ENCODE measurements around the gene METTL2B. TPM values are rescaled to one million over a fixed set of nuclear protein-coding genes. Genes with fewer than 3 reads are reported as not detected.

METTL2B gene
- total RNA-seq, 1 experiment from 2014 or later: 49.7 TPM

DNA sequence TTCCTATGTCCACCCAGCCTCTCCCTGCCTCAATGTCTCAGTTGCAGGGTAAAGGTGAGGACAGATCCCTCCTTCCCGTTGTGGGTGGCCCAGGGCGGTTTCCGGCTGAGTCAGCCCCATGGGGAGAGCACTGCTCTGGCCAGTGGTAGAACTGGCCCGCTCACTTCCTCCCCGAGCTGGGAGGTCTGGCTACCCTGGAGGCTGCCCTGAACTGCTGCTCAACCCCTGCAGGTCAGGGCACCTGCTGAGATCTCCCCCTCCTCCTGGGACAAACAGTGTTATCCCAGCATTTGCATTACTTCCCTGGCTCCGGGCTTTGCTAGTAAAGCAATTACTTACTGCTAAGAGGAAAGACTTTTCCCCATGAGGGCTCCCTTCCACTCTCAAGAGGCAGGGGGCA lies 45.3 kb upstream of the METTL2B start:
- no peaks in the 10 kb centered on the region for H3K27me3 Mint-ChIP-seq (ENCODE audit: insufficient read depth, unreplicated experiment)
- H3K36me3 Mint-ChIP-seq (ENCODE audit: insufficient read depth, unreplicated experiment): no peaks in the 10 kb centered on the region
- POLR2A ChIA-PET: no interaction called here
- TF ChIP-seq, protein P1, sequence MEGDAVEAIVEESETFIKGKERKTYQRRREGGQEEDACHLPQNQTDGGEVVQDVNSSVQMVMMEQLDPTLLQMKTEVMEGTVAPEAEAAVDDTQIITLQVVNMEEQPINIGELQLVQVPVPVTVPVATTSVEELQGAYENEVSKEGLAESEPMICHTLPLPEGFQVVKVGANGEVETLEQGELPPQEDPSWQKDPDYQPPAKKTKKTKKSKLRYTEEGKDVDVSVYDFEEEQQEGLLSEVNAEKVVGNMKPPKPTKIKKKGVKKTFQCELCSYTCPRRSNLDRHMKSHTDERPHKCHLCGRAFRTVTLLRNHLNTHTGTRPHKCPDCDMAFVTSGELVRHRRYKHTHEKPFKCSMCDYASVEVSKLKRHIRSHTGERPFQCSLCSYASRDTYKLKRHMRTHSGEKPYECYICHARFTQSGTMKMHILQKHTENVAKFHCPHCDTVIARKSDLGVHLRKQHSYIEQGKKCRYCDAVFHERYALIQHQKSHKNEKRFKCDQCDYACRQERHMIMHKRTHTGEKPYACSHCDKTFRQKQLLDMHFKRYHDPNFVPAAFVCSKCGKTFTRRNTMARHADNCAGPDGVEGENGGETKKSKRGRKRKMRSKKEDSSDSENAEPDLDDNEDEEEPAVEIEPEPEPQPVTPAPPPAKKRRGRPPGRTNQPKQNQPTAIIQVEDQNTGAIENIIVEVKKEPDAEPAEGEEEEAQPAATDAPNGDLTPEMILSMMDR (IDR thresholded peaks at IDR 0.05; ENCODE audit: unreplicated experiment): no peak
- no TSS peak for BruUV-seq (replicated peaks)
- peaks cover 11% of the 10 kb centered on the region for H3K4me1 Mint-ChIP-seq (ENCODE audit: insufficient read depth, unreplicated experiment)
- DNase-seq (ENCODE audit: unreplicated experiment): peak; percentile 20
- CTCF ChIA-PET: interaction anchor here (0.6 to 14.8 kb wide), 2 partner anchors 30 to 235 kb away, joined by 3 to 269 read pairs; no protein-coding TSS in a partner anchor
- H3K4me3 Mint-ChIP-seq (ENCODE audit: unreplicated experiment): no peak overlapping the region
- H3K9me3 Mint-ChIP-seq (ENCODE audit: unreplicated experiment): no peaks in the 10 kb centered on the region
- H3K27ac Mint-ChIP-seq (ENCODE audit: low read depth, unreplicated experiment): no peak overlapping the region
- intact Hi-C loops (cut with micrococcal nuclease): no loop called here

DNA sequence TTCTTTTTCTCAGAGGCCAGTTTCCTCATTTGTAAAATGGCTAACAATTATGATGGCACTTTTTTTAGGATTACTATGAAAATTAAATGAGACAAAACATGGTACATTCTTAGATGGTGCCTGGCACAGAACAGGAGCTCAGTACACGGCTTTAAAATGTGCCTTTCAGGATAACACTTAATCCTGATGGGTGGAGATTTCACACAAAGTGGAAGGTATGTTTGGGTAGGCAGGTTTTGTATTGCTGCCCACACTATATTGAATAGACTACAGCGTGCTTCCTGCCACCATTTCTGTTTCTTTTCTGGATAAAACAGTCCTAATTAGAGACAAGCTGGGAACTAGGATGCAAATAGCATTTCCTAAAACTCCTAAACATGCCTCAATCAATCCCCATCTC lies 44.8 kb upstream of the METTL2B start:
- Mint-ChIP-seq H3K9me3 (ENCODE audit: unreplicated experiment) (no peaks in the 10 kb centered on the region), H3K4me1 (ENCODE audit: insufficient read depth, unreplicated experiment) (peaks cover 11% of the 10 kb centered on the region), H3K36me3 (ENCODE audit: insufficient read depth, unreplicated experiment) (no peaks in the 10 kb centered on the region), H3K4me3 (ENCODE audit: unreplicated experiment) (no peak overlapping the region), H3K27me3 (ENCODE audit: insufficient read depth, unreplicated experiment) (no peaks in the 10 kb centered on the region), H3K27ac (ENCODE audit: low read depth, unreplicated experiment) (no peak overlapping the region)
- TF ChIP-seq, protein P1 (IDR thresholded peaks at IDR 0.05; ENCODE audit: unreplicated experiment): no peak
- no peak for DNase-seq (ENCODE audit: unreplicated experiment)
- intact Hi-C loops (cut with micrococcal nuclease): no loop called here
- BruUV-seq (replicated peaks): no TSS peak
- POLR2A ChIA-PET: interaction anchor here (1.1 kb wide), 1 partner anchor 12 kb away, joined by 3 read pairs; no protein-coding TSS in a partner anchor
- CTCF ChIA-PET: interaction anchor here (0.8 to 14.8 kb wide), 2 partner anchors 29 to 241 kb away, joined by 3 to 269 read pairs; partner anchors contain the start of gene GARIN1A

DNA sequence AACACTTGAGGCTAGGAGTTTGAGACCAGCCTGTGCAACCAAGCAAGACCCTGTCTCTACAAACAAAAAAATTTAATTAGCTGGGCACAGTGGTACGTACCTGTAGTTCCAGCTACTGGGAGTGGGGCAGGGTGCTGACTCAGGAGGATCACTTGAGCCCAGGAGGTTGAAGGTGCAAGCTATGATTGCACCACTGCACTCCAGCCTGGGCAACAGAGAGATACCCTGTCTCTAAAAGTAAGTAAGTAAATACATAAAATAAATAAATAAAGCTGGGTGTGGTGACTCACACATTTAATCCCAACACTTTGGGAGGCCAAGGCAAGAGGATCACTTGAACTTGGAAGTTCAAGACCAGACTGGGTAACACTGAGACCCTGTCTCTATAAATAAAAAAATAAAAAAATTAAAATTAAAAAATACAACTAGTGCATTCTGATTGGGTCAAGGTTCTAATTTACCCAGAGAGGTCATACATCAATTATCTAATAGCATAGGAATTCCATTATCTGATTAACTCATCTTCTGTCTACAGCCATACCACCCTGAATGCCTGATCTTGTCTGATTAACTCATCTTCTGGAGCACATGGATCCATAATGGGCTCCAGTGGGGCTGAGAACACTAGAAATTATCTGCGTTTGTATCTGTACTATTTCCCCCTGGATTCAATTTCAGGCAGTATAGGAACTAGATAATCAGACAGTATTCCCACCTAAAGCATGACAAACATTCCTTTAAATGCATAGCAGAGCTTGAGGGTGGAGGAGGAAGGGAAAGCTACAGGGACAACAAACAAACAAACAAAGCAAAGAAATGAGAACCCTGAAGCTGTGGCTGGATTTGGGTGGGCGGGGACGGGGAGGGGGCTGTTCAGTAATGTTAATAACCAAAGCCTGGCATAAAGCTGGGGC lies 41.9 kb upstream of the METTL2B start:
- no TSS peak for BruUV-seq (replicated peaks)
- no peaks in the 10 kb centered on the region for H3K27me3 Mint-ChIP-seq (ENCODE audit: insufficient read depth, unreplicated experiment)
- POLR2A ChIA-PET: interaction anchor here (1.5 kb wide), 1 partner anchor 21 kb away, joined by 7 read pairs; the partner anchor contains the start of gene HILPDA
- H3K4me3 Mint-ChIP-seq (ENCODE audit: unreplicated experiment): no peak overlapping the region
- DNase-seq (ENCODE audit: unreplicated experiment): peak; percentile 15
- no peaks in the 10 kb centered on the region for H3K36me3 Mint-ChIP-seq (ENCODE audit: insufficient read depth, unreplicated experiment)
- TF ChIP-seq, protein P1 (IDR thresholded peaks at IDR 0.05; ENCODE audit: unreplicated experiment): no peak
- H3K27ac Mint-ChIP-seq (ENCODE audit: low read depth, unreplicated experiment): no peak overlapping the region
- CTCF ChIA-PET: interaction anchor here (0.5 to 14.8 kb wide), 5 partner anchors 7 to 35 kb away, joined by 3 to 269 read pairs (median 3); no protein-coding TSS in a partner anchor
- no peaks in the 10 kb centered on the region for H3K4me1 Mint-ChIP-seq (ENCODE audit: insufficient read depth, unreplicated experiment)
- H3K9me3 Mint-ChIP-seq (ENCODE audit: unreplicated experiment): no peaks in the 10 kb centered on the region
- intact Hi-C loops (cut with micrococcal nuclease): no loop called here

DNA sequence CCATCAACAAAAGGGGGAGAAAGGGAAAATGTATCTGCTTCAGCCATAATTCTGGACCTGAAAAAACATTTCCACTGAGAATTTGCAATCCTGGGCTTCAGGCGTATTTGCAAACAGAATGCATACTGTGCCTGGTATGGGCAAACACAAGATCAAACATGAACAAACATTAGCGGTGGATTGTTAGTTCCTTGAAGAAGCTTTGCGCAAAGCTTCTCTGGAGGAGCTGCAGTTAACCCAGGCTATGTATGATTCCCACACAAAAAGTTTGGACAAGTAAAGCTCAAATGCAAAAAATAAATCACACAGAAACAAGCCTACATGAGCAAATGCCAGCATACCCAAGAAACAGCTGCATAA lies 41.2 kb upstream of the METTL2B start:
- Mint-ChIP-seq H3K9me3 (ENCODE audit: unreplicated experiment) (no peaks in the 10 kb centered on the region), H3K27me3 (ENCODE audit: insufficient read depth, unreplicated experiment) (no peaks in the 10 kb centered on the region), H3K4me1 (ENCODE audit: insufficient read depth, unreplicated experiment) (no peaks in the 10 kb centered on the region), H3K36me3 (ENCODE audit: insufficient read depth, unreplicated experiment) (no peaks in the 10 kb centered on the region), H3K4me3 (ENCODE audit: unreplicated experiment) (no peak overlapping the region), H3K27ac (ENCODE audit: low read depth, unreplicated experiment) (no peak overlapping the region)
- intact Hi-C loops (cut with micrococcal nuclease): no loop called here
- BruUV-seq (replicated peaks): no TSS peak
- DNase-seq (ENCODE audit: unreplicated experiment): no peak
- ChIA-PET POLR2A (interaction anchor here (1.5 kb wide), 1 partner anchor 20 kb away, joined by 7 read pairs; the partner anchor contains the start of gene HILPDA), CTCF (interaction anchor here (0.5 to 14.8 kb wide), 4 partner anchors 8 to 34 kb away, joined by 3 to 269 read pairs (median 66); no protein-coding TSS in a partner anchor)
- TF ChIP-seq, protein P1 (IDR thresholded peaks at IDR 0.05; ENCODE audit: unreplicated experiment): no peak

Data from MCF 10A (cell line).